Occipital lobe (tissue), 2 donors: ENCODE measurements around the gene NAT9. TPM values are rescaled to one million over a fixed set of nuclear protein-coding genes. Genes with fewer than 3 reads are reported as not detected.

ENCODE experiments used
- DNase-seq: peaks from one replicate; lab custom pipeline; 2025; lab: John Stamatoyannopoulos, UW
- total RNA-seq: library from RNA; depleted of rRNA; stranded (reverse); fragments of >200 nt; gene quantifications from one replicate; pipeline ENCODE4 v1.2.3, GENCODE V29; 2014

Gene NAT9
- total RNA-seq, 1 donor from 2014 or later = 17.3 TPM

- no peak for DNase-seq
Observed at GRCh38 chr17:74746376-74746775, 29.8 kb downstream of the NAT9 start.

GRCh38 chr17:74745548-74746177 is 30.5 kb downstream of the NAT9 start:
- DNase-seq = no peak

- DNase-seq = peak; percentile 41
Observed at GRCh38 chr17:74744714-74745547, 31.2 kb downstream of the NAT9 start.

DNA sequence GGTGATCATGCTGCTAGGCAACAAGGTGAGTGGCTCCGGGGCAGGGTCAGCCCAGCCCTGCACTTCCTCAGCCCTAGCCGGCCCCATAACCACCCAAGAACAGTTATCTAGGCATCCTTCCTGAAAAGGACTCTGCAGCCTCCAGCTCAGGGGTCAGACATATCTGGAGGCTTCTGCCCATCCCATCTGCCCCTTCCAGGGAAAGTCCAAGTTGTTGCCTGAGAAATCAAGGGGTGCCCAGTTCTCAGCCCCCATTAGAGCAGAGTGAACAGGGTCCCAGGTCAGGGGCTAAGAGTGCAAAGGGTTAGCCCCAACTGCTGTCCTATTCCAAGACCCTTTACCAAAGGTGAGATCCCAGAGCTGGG is 31.8 kb downstream of the NAT9 start:
- no peak for DNase-seq

- DNase-seq = no peak
Observed at GRCh38 chr17:74743755-74744154, 32.4 kb downstream of the NAT9 start.

- no peak for DNase-seq
Observed at GRCh38 chr17:74742978-74743545, 33.1 kb downstream of the NAT9 start.

- DNase-seq = no peak
Observed at GRCh38 chr17:74742153-74742515, 34.0 kb downstream of the NAT9 start.

- DNase-seq = no peak
Observed at GRCh38 chr17:74740641-74741387, 35.3 kb downstream of the NAT9 start.

- DNase-seq = no peak
Observed at GRCh38 chr17:74740173-74740572, 36.0 kb downstream of the NAT9 start.

GRCh38 chr17:74739227-74739831 is 36.8 kb downstream of the NAT9 start:
- DNase-seq = no peak

GRCh38 chr17:74738051-74738996 is 37.8 kb downstream of the NAT9 start:
- DNase-seq = no peak

- no peak for DNase-seq
Observed at GRCh38 chr17:74737299-74738050, 38.7 kb downstream of the NAT9 start.

- DNase-seq = no peak
Observed at GRCh38 chr17:74736513-74737298, 39.4 kb downstream of the NAT9 start, which contains the start of gene RAB37. Gene RAB37, plus strand, starts transcription at chr17:74737256. Its CDS starts 17 bp downstream, at chr17:74737273.

GRCh38 chr17:74734256-74734655 is 41.9 kb downstream of the NAT9 start:
- DNase-seq = no peak

DNA sequence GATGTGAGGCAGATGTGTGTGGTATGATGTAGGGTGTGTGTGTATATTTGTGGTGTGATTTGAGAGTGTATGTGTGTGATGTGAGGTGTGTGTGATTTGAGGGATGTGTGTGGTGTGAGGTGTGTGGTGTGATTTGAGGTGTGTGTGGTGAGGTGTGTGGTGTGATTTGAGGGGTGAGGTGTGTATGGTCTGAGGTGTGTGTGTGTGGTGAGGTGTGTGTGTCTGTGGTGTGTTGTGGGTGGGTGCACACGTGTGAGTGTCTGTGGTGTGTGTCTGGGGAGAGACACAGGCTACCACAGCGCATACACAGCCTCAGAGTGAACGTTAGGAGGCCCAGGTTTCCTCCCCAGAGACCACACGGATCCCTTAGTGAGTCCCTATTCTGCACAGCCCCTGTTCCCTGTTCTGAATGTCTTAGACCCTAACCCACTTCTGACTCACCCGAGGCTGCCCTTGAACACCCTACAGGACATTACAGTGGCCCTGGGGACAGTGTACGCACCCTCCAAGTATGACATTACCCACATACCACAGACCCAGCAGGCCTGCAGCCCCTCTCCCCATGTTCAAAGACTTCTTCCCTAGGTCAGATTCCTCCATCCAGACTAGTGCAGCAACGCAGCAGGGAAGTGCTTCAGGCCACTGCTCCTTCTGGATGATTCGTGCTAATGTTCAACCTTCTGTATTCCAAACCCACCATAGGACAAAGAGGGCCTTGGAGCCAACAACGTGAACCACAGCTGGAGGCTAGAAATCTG is 42.6 kb downstream of the NAT9 start:
- DNase-seq = no peak

DNA sequence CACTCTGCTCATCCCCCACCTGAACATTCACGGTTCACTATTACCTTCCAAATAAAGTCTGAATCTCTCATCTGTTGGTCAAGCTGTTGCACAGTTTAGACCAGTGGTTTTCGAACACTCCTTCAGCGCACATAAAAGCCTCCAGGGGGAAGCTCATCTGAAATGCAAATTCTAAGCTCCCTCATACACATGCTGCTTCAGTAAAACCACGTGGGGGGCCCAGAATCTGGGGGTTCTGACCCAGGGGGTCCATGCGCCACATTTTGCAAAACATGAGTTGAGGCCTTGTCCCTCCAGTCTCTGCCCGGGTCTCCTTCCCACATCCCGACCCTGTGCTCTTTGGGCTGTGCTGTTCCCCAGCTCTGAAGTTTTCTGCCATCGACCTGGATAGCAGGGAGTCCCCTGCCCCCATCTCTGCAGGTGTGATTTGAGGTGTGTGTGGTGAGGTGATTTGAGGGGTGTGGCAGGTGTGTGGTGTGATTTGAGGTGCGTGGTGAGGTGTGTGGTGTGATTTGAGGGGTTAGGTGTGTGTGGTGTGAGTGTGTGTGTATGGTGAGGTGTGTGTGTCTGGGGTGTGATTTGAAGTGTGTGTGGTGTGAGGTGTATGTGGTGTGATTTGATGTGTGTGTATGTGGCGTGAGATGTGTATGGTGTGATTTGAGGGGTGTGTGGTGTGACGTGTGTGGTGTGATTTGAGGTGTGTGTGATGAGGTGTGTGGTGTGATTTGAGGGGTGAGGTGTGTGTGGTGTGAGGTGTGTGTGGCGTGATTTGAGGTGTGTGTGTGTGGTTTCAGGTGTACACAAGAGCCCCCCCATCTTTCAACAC is 43.9 kb downstream of the NAT9 start:
- DNase-seq = no peak

GRCh38 chr17:74731347-74731605 is 44.9 kb downstream of the NAT9 start:
- DNase-seq = no peak
